D341Med (cell line): ENCODE results near the gene MIOS.

Source experiments
- DNase-seq: peaks from one replicate; pipeline ENCODE4 v3.0.0; 2012; ENCODE audit warnings: low spot score

The MIOS gene

GRCh38 chr7:7566651-7567611 lies at the start of gene MIOS:
Gene MIOS (plus strand): TSS chr7:7566884. CDS start chr7:7572476, 5,592 bp downstream.
- DNase-seq = peak; percentile 95

GRCh38 chr7:7517754-7518153 lies 48.9 kb upstream of the MIOS start:
- no peak for DNase-seq

- no peak for DNase-seq
Observed at GRCh38 chr7:7519056-7519455, 47.6 kb upstream of the MIOS start.

- DNase-seq = no peak
Observed at GRCh38 chr7:7519528-7519927, 47.2 kb upstream of the MIOS start.

GRCh38 chr7:7521259-7521658 lies 45.4 kb upstream of the MIOS start:
- no peak for DNase-seq

- DNase-seq = no peak
Observed at GRCh38 chr7:7522421-7522820, 44.3 kb upstream of the MIOS start.

- DNase-seq = no peak
Observed at GRCh38 chr7:7524121-7524520, 42.6 kb upstream of the MIOS start.

GRCh38 chr7:7526006-7526405 lies 40.7 kb upstream of the MIOS start:
- no peak for DNase-seq

GRCh38 chr7:7527047-7527446 lies 39.6 kb upstream of the MIOS start:
- no peak for DNase-seq

GRCh38 chr7:7529328-7529727 lies 37.4 kb upstream of the MIOS start:
- DNase-seq = no peak

- no peak for DNase-seq
Observed at GRCh38 chr7:7533831-7534430, 32.8 kb upstream of the MIOS start.

GRCh38 chr7:7535691-7536090 lies 31.0 kb upstream of the MIOS start, which contains the start of gene COL28A1:
Gene COL28A1 (minus strand): TSS chr7:7535873. CDS start chr7:7532875, 2,998 bp downstream.
- DNase-seq = no peak

- no peak for DNase-seq
Observed at GRCh38 chr7:7536396-7537019, 30.2 kb upstream of the MIOS start.

GRCh38 chr7:7537711-7538110 lies 29.0 kb upstream of the MIOS start:
- no peak for DNase-seq

GRCh38 chr7:7539152-7539551 lies 27.5 kb upstream of the MIOS start:
- no peak for DNase-seq

- no peak for DNase-seq
Observed at GRCh38 chr7:7539711-7540110, 27.0 kb upstream of the MIOS start.

GRCh38 chr7:7542251-7542835 lies 24.3 kb upstream of the MIOS start:
- no peak for DNase-seq

GRCh38 chr7:7548407-7548806 lies 18.3 kb upstream of the MIOS start:
- no peak for DNase-seq

- no peak for DNase-seq
Observed at GRCh38 chr7:7550663-7551062, 16.0 kb upstream of the MIOS start.

GRCh38 chr7:7552199-7552598 lies 14.5 kb upstream of the MIOS start:
- no peak for DNase-seq

GRCh38 chr7:7553386-7553785 lies 13.3 kb upstream of the MIOS start:
- no peak for DNase-seq

GRCh38 chr7:7554021-7554432 lies 12.7 kb upstream of the MIOS start:
- DNase-seq = peak; percentile 67
